Measurements from ENCODE around the gene MAP3K2.

The MAP3K2 gene

GRCh38 chr2:127382831-127383230 lies 4.9 kb downstream of the MAP3K2 start:
- no peak overlapping the region for H2AFZ ChIP-seq (ENCODE audit: low read depth, low read length)
- peak overlapping the region in 1 of 2 experiments; percentile 40 for H3K23ac ChIP-seq (ENCODE audit: low read length in 2 of 2)
- no peak for DNase-seq
- H3K9ac ChIP-seq (ENCODE audit: low read length): no peak overlapping the region
- no peak overlapping the region for H4K8ac ChIP-seq (ENCODE audit: low read length)
- WGBS: 97% methylated on average over 3 of the region's 3 CpGs
- H3K79me1 ChIP-seq (replicated peaks; ENCODE audit: low read length, poor library complexity, severe bottlenecking): peaks cover 13% of the 10 kb centered on the region
- H3K27me3 ChIP-seq (ENCODE audit: control insufficient read depth in 1 of 2, insufficient read depth in 1 of 2, low read length in 2 of 2): no peaks in the 10 kb centered on the region
- H3K14ac ChIP-seq (ENCODE audit: low read length in 2 of 2): no peak overlapping the region
- H2BK5ac ChIP-seq (ENCODE audit: low read depth, low read length, poor library complexity, severe bottlenecking): no peak overlapping the region
- H3K27ac ChIP-seq (ENCODE audit: low read length, poor library complexity, severe bottlenecking): no peak overlapping the region
- no peak overlapping the region for H3K4ac ChIP-seq (ENCODE audit: low read depth in 1 of 2, low read length in 2 of 2)
- no peak overlapping the region for H2AK5ac ChIP-seq (ENCODE audit: low read length, severe bottlenecking)
- peaks cover 3% of the 10 kb centered on the region for H3K4me1 ChIP-seq (ENCODE audit: control insufficient read depth, insufficient read depth, low read depth, low read length)
- no peaks in the 10 kb centered on the region for H3K36me3 ChIP-seq (ENCODE audit: control insufficient read depth in 1 of 2, insufficient read depth in 2 of 2, low read depth in 1 of 2, low read length in 2 of 2)
- no peak overlapping the region for H2BK12ac ChIP-seq (ENCODE audit: low read length in 2 of 2)
- no peaks in the 10 kb centered on the region for H3K9me3 ChIP-seq (ENCODE audit: control insufficient read depth, low read length)
- no peak overlapping the region for H2BK120ac ChIP-seq (ENCODE audit: low read depth, low read length)
- H3K4me2 ChIP-seq (ENCODE audit: low read length, poor library complexity, severe bottlenecking): no peak overlapping the region
- H3K4me3 ChIP-seq (ENCODE audit: insufficient read depth in 1 of 2, low read depth in 1 of 2, low read length in 2 of 2): no peak overlapping the region
- no peak overlapping the region for H3K18ac ChIP-seq (ENCODE audit: low read depth in 1 of 2, low read length in 2 of 2)
- no peak overlapping the region for H2BK15ac ChIP-seq (ENCODE audit: low read depth, poor library complexity, severe bottlenecking)
- no peak overlapping the region for H4K91ac ChIP-seq (ENCODE audit: low read length)

DNA sequence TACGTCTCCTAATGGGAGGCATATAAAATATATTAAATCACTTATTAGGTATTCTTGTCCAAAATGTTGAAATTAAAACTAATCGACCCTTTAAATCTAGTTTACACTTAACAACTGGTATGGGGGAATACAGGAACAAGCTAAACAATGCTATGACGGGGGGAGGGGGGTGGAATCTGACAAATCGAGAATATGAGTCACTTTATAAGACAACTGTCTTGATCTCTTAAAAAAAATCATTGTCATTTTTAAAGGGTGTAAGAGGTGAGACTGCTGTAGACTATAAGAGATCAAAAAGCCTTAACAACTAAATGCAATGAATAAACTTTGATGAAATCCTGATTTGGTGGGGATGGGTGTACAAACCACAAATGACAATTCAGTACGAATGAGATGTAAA lies 6.0 kb downstream of the MAP3K2 start:
- peaks cover 10% of the 10 kb centered on the region for H3K79me1 ChIP-seq (replicated peaks; ENCODE audit: low read length, poor library complexity, severe bottlenecking)
- no peak overlapping the region for H3K9ac ChIP-seq (ENCODE audit: low read length)
- WGBS: 100% methylated on average over 1 of the region's 5 CpGs
- H3K18ac ChIP-seq (ENCODE audit: low read depth in 1 of 2, low read length in 2 of 2): no peak overlapping the region
- H4K91ac ChIP-seq (ENCODE audit: low read length): no peak overlapping the region
- H3K9me3 ChIP-seq (ENCODE audit: control insufficient read depth, low read length): no peaks in the 10 kb centered on the region
- H3K27me3 ChIP-seq (ENCODE audit: control insufficient read depth in 1 of 2, insufficient read depth in 1 of 2, low read length in 2 of 2): no peaks in the 10 kb centered on the region
- no peak overlapping the region for H3K27ac ChIP-seq (ENCODE audit: low read length, poor library complexity, severe bottlenecking)
- H3K23ac ChIP-seq (ENCODE audit: low read length in 2 of 2): no peak overlapping the region
- H3K14ac ChIP-seq (ENCODE audit: low read length in 2 of 2): no peak overlapping the region
- no peak overlapping the region for H3K4me3 ChIP-seq (ENCODE audit: insufficient read depth in 1 of 2, low read depth in 1 of 2, low read length in 2 of 2)
- no peak overlapping the region for H2BK5ac ChIP-seq (ENCODE audit: low read depth, low read length, poor library complexity, severe bottlenecking)
- H2BK15ac ChIP-seq (ENCODE audit: low read depth, poor library complexity, severe bottlenecking): no peak overlapping the region
- H2BK12ac ChIP-seq (ENCODE audit: low read length in 2 of 2): no peak overlapping the region
- H4K8ac ChIP-seq (ENCODE audit: low read length): no peak overlapping the region
- H2AFZ ChIP-seq (ENCODE audit: low read depth, low read length): no peak overlapping the region
- H2AK5ac ChIP-seq (ENCODE audit: low read length, severe bottlenecking): no peak overlapping the region
- H3K4me2 ChIP-seq (ENCODE audit: low read length, poor library complexity, severe bottlenecking): no peak overlapping the region
- DNase-seq: no peak
- H2BK120ac ChIP-seq (ENCODE audit: low read depth, low read length): no peak overlapping the region
- no peaks in the 10 kb centered on the region for H3K36me3 ChIP-seq (ENCODE audit: control insufficient read depth in 1 of 2, insufficient read depth in 2 of 2, low read depth in 1 of 2, low read length in 2 of 2)
- no peak overlapping the region for H3K4ac ChIP-seq (ENCODE audit: low read depth in 1 of 2, low read length in 2 of 2)
- H3K4me1 ChIP-seq (ENCODE audit: control insufficient read depth, insufficient read depth, low read depth, low read length): peaks cover 3% of the 10 kb centered on the region

DNA sequence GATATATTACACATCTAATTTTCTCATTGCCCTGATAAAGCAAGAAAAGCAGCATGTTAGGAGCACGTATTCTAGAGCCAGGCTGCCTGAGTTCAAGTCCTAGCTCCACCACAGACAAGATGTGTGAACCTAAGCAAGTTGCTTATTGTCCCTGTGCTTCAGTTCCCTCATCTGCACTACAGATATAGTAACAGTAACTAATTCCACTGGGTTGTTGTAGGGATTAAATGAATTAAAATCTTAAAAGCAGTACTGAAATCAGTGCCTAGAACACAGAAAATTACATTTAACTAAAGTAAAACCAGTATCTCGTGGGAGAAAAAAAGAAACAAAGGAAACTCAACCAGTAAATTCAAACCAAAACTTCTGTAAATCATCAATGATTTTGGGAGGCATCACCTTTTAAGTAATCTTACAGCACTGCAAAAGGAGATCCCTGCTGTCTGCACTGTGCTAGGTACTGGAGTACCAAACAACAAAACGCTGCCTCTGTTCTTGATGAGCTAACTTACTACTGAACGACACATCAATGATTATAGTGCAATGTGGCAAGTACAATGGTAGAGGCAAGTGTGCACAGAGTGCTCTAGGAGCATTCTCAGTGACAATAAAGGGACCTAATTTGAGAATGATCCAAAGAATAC lies 7.9 kb downstream of the MAP3K2 start:
- no peak overlapping the region for H3K9ac ChIP-seq (ENCODE audit: low read length)
- peaks cover 0 to 5% of the 10 kb centered on the region in 2 experiments for H3K36me3 ChIP-seq (ENCODE audit: control insufficient read depth in 1 of 2, insufficient read depth in 2 of 2, low read depth in 1 of 2, low read length in 2 of 2)
- no peak for DNase-seq
- no peak overlapping the region for H3K23ac ChIP-seq (ENCODE audit: low read length in 2 of 2)
- H3K14ac ChIP-seq (ENCODE audit: low read length in 2 of 2): no peak overlapping the region
- no peak overlapping the region for H4K8ac ChIP-seq (ENCODE audit: low read length)
- no peak overlapping the region for H2BK12ac ChIP-seq (ENCODE audit: low read length in 2 of 2)
- no peak overlapping the region for H4K91ac ChIP-seq (ENCODE audit: low read length)
- peaks cover 15% of the 10 kb centered on the region for H3K79me1 ChIP-seq (replicated peaks; ENCODE audit: low read length, poor library complexity, severe bottlenecking)
- no peak overlapping the region for H2BK5ac ChIP-seq (ENCODE audit: low read depth, low read length, poor library complexity, severe bottlenecking)
- no peak overlapping the region for H2AFZ ChIP-seq (ENCODE audit: low read depth, low read length)
- no peak overlapping the region for H3K4me2 ChIP-seq (ENCODE audit: low read length, poor library complexity, severe bottlenecking)
- no peak overlapping the region for H3K18ac ChIP-seq (ENCODE audit: low read depth in 1 of 2, low read length in 2 of 2)
- no peak overlapping the region for H3K4me3 ChIP-seq (ENCODE audit: insufficient read depth in 1 of 2, low read depth in 1 of 2, low read length in 2 of 2)
- no peaks in the 10 kb centered on the region for H3K27me3 ChIP-seq (ENCODE audit: control insufficient read depth in 1 of 2, insufficient read depth in 1 of 2, low read length in 2 of 2)
- H2AK5ac ChIP-seq (ENCODE audit: low read length, severe bottlenecking): no peak overlapping the region
- 97% methylated on average over 4 of the region's 4 CpGs for WGBS
- peaks cover 3% of the 10 kb centered on the region for H3K4me1 ChIP-seq (ENCODE audit: control insufficient read depth, insufficient read depth, low read depth, low read length)
- H3K4ac ChIP-seq (ENCODE audit: low read depth in 1 of 2, low read length in 2 of 2): no peak overlapping the region
- no peak overlapping the region for H2BK120ac ChIP-seq (ENCODE audit: low read depth, low read length)
- no peak overlapping the region for H3K27ac ChIP-seq (ENCODE audit: low read length, poor library complexity, severe bottlenecking)
- no peaks in the 10 kb centered on the region for H3K9me3 ChIP-seq (ENCODE audit: control insufficient read depth, low read length)
- no peak overlapping the region for H2BK15ac ChIP-seq (ENCODE audit: low read depth, poor library complexity, severe bottlenecking)

- Histone ChIP-seq H3K27ac (ENCODE audit: low read length, poor library complexity, severe bottlenecking) (no peak overlapping the region), H2BK5ac (ENCODE audit: low read depth, low read length, poor library complexity, severe bottlenecking) (no peak overlapping the region), H2BK15ac (ENCODE audit: low read depth, poor library complexity, severe bottlenecking) (no peak overlapping the region), H2AK5ac (ENCODE audit: low read length, severe bottlenecking) (no peak overlapping the region), H3K27me3 (ENCODE audit: control insufficient read depth in 1 of 2, insufficient read depth in 1 of 2, low read length in 2 of 2) (no peaks in the 10 kb centered on the region), H3K79me1 (replicated peaks; ENCODE audit: low read length, poor library complexity, severe bottlenecking) (peaks cover 18% of the 10 kb centered on the region), H3K4ac (ENCODE audit: low read depth in 1 of 2, low read length in 2 of 2) (no peak overlapping the region), H2BK12ac (ENCODE audit: low read length in 2 of 2) (no peak overlapping the region), H3K18ac (ENCODE audit: low read depth in 1 of 2, low read length in 2 of 2) (no peak overlapping the region), H3K36me3 (ENCODE audit: control insufficient read depth in 1 of 2, insufficient read depth in 2 of 2, low read depth in 1 of 2, low read length in 2 of 2) (peaks cover 0 to 5% of the 10 kb centered on the region in 2 experiments), H3K23ac (ENCODE audit: low read length in 2 of 2) (no peak overlapping the region), H3K14ac (ENCODE audit: low read length in 2 of 2) (no peak overlapping the region), H4K8ac (ENCODE audit: low read length) (no peak overlapping the region), H3K9ac (ENCODE audit: low read length) (no peak overlapping the region), H2BK120ac (ENCODE audit: low read depth, low read length) (no peak overlapping the region), H3K9me3 (ENCODE audit: control insufficient read depth, low read length) (peaks cover 2% of the 10 kb centered on the region), H3K4me3 (ENCODE audit: insufficient read depth in 1 of 2, low read depth in 1 of 2, low read length in 2 of 2) (no peak overlapping the region), H2AFZ (ENCODE audit: low read depth, low read length) (no peak overlapping the region), H3K4me1 (ENCODE audit: control insufficient read depth, insufficient read depth, low read depth, low read length) (no peaks in the 10 kb centered on the region), H3K4me2 (ENCODE audit: low read length, poor library complexity, severe bottlenecking) (no peak overlapping the region), H4K91ac (ENCODE audit: low read length) (no peak overlapping the region)
- 100% methylated on average over 3 of the region's 6 CpGs for WGBS
- DNase-seq: no peak
Measured at GRCh38 chr2:127378720-127379119, 9.1 kb downstream of the MAP3K2 start.
